ENCODE measurements around the gene PAPPA2.
A peak's percentile ranks its signal among the peaks of the same experiment; 100 is the strongest.

PAPPA2 gene

GRCh38 chr1:176499671-176500070, 36.7 kb downstream of the PAPPA2 start:
- no peak for DNase-seq

- DNase-seq = no peak
These were observed 38.6 kb downstream of the PAPPA2 start for GRCh38 chr1:176501599-176501998.

DNA sequence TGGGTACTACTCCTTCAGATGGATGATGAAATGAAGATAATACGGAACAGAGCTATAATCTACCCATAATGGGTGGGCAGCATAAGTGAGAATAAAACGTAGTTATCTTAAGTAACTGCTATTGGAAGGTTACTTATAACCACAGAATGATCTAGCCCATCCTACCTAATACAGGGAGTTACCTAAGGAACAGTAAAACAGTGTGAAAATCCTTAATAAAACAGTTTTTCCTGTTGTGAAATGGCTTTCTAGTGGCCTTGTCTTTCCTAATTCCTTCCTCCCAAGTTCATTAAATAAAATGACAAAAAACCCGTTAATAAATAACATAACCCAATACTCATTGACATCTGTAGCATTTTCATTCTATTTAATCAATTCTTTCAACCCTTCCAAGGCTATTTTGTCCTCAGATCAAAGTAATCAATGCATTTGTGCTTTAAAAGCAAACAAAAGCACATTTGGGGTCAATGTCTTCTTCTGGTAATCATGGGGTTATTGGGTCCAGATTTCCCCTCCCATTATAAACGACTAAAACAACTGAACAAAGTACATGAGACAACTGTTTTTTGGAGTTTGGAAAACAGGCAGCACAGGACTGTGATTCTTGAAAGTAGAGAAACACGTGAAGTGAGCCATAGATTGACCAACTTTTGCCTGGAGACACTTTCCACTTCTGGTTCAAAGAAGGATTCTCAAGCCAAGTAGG, 42.0 kb downstream of the PAPPA2 start:
- no peak for DNase-seq

- DNase-seq = no peak
These were observed 50.0 kb downstream of the PAPPA2 start for GRCh38 chr1:176512966-176513365.

DNA sequence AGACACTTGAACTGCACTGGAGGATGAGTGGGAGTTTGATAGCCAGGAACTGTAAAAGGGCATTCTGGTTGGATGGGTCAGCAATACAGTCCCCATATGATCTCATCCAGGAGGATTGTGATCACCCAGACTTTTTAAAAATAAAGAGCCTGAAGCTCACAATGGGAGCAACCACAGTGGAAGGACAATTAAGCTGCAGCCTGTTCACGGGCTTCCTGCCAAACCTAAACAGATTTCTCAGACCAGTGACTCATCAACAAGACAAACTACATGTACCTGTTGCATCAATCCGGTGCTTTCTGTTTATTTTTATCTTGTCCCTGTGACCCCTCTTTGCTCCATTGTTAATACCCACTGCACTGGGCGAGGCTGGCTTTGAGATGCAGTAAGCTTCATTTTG, 52.3 kb downstream of the PAPPA2 start:
- peak; percentile 7 for DNase-seq

GRCh38 chr1:176517484-176517883, 54.5 kb downstream of the PAPPA2 start:
- DNase-seq = no peak

DNA sequence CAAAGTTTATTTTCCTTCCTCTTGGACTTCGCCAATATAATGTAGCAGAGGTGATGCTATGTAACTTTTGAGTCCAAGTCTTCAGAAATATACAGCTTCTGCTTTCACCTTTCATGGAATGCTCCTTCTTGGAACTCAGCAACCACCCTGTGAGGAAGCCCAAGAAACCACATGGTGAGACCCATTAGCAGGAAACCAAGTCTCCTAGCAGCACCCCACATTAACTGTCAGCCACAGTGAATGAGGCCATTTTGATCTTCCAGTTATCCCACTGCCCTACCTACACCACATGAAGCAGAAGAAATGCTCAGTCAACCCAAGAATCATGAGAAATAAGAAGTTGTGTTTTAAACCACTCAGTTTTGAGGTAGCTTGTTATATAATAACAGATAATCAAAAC, 58.2 kb downstream of the PAPPA2 start:
- no peak for DNase-seq

DNA sequence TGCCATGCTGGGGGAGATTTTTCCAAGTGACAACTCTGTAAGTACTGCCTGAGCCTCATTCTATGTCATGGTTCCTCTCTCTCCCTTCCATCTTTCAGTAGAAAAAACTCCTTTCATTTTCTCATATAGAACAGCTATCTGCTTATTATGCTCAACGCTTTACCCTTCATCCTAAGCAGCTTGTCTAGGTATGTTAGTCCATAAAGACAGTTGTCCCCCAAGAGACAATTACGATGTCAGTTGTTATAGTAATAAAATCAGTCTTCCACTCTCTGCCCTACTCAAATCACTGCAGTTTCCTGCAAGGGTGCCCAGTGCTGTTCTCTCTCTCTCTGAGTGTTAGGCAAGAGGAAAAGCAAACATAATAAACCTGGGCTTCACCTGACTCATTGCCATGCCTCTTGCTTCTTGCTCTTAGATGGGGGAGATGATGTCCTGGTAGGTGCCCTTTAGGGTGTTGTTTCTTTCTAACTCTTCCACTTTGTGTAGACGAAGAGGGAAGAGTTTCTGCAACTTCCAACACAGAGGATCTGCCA, 59.4 kb downstream of the PAPPA2 start:
- DNase-seq = no peak

DNA sequence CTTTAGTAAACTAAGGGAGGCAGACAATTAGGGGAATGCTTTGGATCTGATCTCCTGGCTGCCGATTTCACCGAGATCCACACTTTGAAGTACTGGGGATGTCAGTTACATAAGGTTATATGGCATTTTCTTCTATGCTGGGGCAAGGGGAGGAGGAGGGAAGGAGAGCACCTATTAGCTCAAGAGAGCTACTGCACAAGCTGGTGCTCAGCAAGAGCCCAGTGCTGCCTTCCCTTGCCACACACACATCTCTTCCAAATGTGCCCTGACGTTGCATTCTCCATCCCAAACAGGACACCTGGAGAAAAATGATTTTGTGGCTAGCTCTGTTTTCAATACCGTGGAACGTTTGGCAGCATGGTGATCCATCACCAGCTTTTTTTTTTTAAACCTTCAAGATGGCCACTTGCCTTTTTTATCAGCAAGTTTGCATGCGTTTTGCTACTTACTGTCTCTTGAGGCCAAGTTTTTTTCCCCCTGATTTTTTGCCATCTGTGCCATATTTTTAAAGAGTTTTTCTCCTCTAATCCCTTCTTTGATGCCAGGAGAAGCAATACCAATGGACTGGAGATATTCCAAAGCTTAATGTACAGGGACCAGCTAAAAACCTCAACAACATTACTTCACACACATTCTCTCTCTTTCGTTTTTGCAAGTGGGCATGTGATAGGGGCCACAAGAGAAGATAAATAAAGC, 66.6 kb downstream of the PAPPA2 start:
- no peak for DNase-seq

GRCh38 chr1:176531036-176531435, 68.1 kb downstream of the PAPPA2 start:
- DNase-seq = no peak

- no peak for DNase-seq
These were observed 69.2 kb downstream of the PAPPA2 start for GRCh38 chr1:176531921-176532897.

DNA sequence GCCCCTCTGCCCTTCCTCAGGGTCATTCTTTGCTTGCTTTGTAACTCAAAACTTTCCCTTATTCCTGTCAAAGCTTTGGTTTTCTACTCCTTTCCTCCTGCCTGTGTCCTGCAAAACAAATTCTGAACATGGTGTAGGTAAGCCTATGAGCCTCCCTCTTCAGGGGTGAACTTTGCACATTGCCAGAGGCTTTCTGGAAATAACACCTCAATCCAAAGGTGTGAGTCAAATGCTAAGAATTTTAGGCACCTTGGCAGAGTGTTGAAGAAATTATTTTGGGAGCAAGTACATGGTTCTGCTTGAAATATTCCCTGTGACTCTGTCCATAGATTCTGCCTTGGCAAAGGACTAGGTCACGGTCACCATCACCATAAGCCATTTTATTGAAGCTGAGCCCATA, 70.0 kb downstream of the PAPPA2 start:
- no peak for DNase-seq

DNA sequence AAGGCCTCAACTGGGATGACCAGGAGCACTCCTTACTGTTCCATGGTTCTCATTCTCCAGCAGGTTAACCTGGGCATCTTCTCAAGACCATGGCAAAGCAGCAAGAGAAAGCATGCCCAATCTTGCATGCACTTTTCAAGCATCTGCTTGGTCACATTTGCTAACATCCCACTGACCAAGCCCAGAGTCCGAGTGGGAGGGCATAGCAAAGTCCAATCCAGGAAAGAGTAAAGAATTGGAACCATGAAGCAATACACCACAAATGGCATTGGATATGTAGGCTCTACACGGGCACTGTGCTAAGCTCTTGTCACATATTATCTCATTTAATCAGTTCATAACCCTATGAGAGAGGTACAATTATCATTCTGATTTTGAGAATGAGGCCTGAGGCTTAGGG, 73.6 kb downstream of the PAPPA2 start:
- no peak for DNase-seq

GRCh38 chr1:176539018-176539417, 76.0 kb downstream of the PAPPA2 start:
- no peak for DNase-seq

- DNase-seq = no peak
These were observed 77.5 kb downstream of the PAPPA2 start for GRCh38 chr1:176540428-176540827.

DNA sequence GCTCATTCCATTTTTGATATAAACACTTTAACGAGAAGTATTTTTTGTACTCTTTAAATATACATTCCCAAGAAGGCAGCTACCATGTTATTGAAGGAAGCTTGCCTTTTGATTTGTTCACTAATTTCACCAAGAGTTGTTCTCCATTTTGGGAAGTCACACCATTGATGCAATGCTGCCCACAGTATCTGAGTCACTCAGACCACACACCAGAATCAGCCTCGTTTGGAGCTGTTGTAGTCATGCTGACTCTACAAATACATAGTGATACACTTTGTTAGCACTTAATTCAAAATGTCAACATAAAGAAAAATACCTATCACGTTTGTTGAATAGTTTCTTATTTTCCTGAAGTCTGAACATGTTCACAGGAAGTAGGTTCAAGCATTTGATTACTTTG, 78.7 kb downstream of the PAPPA2 start:
- DNase-seq = no peak

DNA sequence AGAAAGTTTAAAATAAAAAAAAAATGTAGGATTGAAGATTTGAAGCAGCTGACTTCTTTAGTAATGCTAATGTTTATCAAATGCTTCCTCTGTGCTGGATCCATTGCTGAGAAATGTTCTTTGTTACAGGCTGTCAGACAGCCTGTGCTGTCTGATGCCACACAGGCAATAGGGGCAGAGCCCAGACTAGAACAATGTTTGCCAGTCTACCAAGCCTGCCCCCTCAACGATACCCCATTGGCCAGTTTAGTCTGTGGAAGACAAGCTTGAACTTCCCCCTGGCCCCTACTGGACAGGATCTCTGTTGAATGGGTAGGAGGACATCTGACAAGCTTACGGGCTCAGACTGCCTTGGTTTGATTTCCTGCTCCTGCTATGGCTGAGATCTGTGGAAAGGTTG, 79.4 kb downstream of the PAPPA2 start:
- no peak for DNase-seq

DNA sequence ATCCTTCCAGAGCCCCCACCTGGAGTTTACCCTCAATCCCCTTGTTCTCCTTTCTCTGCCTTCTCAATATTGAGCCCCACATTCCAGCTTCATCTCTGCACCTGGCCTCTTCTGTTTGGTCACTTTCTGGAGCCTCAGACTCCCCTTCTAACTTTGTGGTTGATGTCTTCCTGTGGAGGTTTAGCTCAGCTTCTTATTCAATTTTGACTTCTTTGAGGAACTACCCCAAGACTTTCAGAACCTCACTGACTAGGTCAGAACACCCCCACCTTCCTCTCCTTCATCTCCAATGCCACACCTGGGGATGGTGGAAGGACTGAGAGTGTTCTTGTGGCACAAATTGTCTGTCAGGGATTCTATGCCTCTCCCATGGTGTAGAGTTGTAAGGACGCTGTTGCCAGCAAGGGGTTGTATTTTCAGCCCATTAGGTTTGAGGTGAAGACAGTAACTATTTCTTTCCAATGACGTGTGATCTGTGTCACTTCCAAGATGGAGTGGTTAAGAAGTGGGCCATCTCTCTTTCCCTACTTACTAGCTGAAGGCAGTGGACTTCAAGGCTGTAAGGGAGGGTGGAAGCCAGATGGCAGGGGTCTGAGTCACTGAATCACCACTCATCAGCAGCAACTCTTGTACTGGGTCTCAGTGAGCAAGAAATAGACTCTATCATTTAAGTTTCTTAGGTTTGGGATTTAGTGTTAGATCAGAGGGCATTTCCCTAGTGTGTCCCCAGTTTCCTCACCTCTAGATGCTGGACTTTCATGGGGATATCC, 80.6 kb downstream of the PAPPA2 start:
- no peak for DNase-seq

- DNase-seq = no peak
These were observed 82.2 kb downstream of the PAPPA2 start for GRCh38 chr1:176545034-176545639.

DNA sequence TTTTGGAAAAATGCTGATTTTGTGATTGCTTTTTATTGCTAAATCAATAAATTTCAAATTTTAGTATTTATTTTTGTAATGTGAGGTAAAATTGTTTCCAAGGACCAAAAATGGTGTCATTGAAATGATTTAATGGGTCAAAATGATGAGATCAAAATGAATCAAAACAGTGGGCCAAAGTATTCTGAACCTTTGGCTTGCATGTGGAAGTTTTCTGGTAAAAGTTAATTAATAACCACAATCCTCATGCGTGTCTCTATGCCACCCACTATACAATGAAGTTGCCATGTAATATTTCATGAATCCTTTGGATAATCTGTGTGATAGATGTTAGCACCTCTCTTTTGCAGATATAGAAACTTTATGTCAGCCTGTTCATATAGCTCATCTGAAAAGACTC, 83.8 kb downstream of the PAPPA2 start:
- no peak for DNase-seq

- no peak for DNase-seq
These were observed 88.2 kb downstream of the PAPPA2 start for GRCh38 chr1:176551146-176551545.
